Neural progenitor cell (in vitro differentiated cells): ENCODE measurements around the gene FNDC4. TPM values are rescaled to one million over a fixed set of nuclear protein-coding genes. Genes with fewer than 3 reads are reported as not detected.

Experiments
- DNase-seq: peaks from one replicate; pipeline ENCODE4 v3.0.0-alpha.2; 2016; ENCODE audit warnings: low spot score
- H2AFZ ChIP-seq: fragments of 200-600 bp; sonication (generic); replicated peaks from 2 replicates; pipeline ENCODE4 v1.6.1; 2016; ENCODE audit warnings: antibody characterized with exemption
- H3F3A ChIP-seq: fragments of 200-600 bp; sonication (generic); 2 replicates; pipeline ENCODE4 v1.6.1; 2016; ENCODE audit warnings: antibody characterized with exemption, low read depth
- H3K27ac ChIP-seq: fragments of 200-600 bp; sonication (generic); 2 replicates; pipeline ENCODE4 v1.5.1; 2016; ENCODE audit warnings: mild to moderate bottlenecking
- H3K27me3 ChIP-seq: fragments of 200-600 bp; sonication (generic); 2 replicates; pipeline ENCODE4 v1.6.1; 2016; ENCODE audit warnings: mild to moderate bottlenecking, moderate library complexity
- H3K36me3 ChIP-seq: fragments of 200-600 bp; sonication (generic); 2 replicates; pipeline ENCODE4 v1.5.1; 2016
- H3K4me1 ChIP-seq: fragments of 200-600 bp; sonication (generic); 2 replicates; pipeline ENCODE4 v1.6.1; 2016; ENCODE audit warnings: mixed run types
- H3K4me2 ChIP-seq: fragments of 200-600 bp; sonication (generic); 2 replicates; pipeline ENCODE4 v1.6.1; 2016
- H3K4me3 ChIP-seq: fragments of 200-600 bp; sonication (generic); 2 replicates; pipeline ENCODE4 v1.5.1; 2016
- H3K79me2 ChIP-seq: fragments of 200-600 bp; sonication (generic); 2 replicates; pipeline ENCODE4 v1.6.1; 2016; ENCODE audit warnings: low read depth
- H3K9ac ChIP-seq: fragments of 200-600 bp; sonication (generic); 2 replicates; pipeline ENCODE4 v1.6.1; 2016
- H3K9me3 ChIP-seq: fragments of 200-600 bp; sonication (generic); 2 replicates; pipeline ENCODE4 v1.5.1; 2016; ENCODE audit warnings: low read depth
- H4K20me1 ChIP-seq: fragments of 200-600 bp; sonication (generic); 2 replicates; pipeline ENCODE4 v1.6.1; 2016; ENCODE audit warnings: low read depth
- H3K27ac Mint-ChIP-seq: 3 replicates; pipeline ENCODE4 v1.8.0; 2021; ENCODE audit warnings: mixed read lengths
- H3K27me3 Mint-ChIP-seq: 2 replicates; pipeline ENCODE4 v1.8.0; 2022; ENCODE audit warnings: low read depth, mild to moderate bottlenecking, inconsistent platforms, moderate library complexity, mixed read lengths; ENCODE audit not compliant: insufficient read depth
- H3K36me3 Mint-ChIP-seq: 3 replicates; pipeline ENCODE4 v1.8.0; 2021; ENCODE audit warnings: mixed read lengths
- H3K4me1 Mint-ChIP-seq: 3 replicates; pipeline ENCODE4 v1.8.0; 2021; ENCODE audit warnings: mixed read lengths
- H3K4me3 Mint-ChIP-seq: 3 replicates; pipeline ENCODE4 v1.8.0; 2021; ENCODE audit warnings: mild to moderate bottlenecking, moderate library complexity, mixed read lengths
- H3K9me3 Mint-ChIP-seq: 3 replicates; pipeline ENCODE4 v1.8.0; 2020; ENCODE audit warnings: mixed read lengths
- EZH2 ChIP-seq: fragments of 200-600 bp; sonication (generic); IDR thresholded peaks from 2 replicates; pipeline ENCODE4 v1.6.1; 2017; ENCODE audit warnings: antibody characterized with exemption, mild to moderate bottlenecking, moderate library complexity
- EZH2phosphoT487 ChIP-seq: fragments of 200-600 bp; sonication (generic); IDR thresholded peaks from 2 replicates; pipeline ENCODE4 v1.6.1; 2017; ENCODE audit warnings: antibody characterized with exemption
- total RNA-seq: library from RNA; depleted of rRNA; stranded (reverse); fragments of >200 nt; gene quantifications from 2 replicates; pipeline ENCODE4 v1.2.3, GENCODE V29; 2015; ENCODE audit warnings: low replicate concordance
- TF ChIP-seq, protein P1 (sequence below): fragments of 200-600 bp; sonication (generic); IDR thresholded peaks from 2 replicates; pipeline ENCODE4 v1.5.1; 2017; ENCODE audit warnings: antibody characterized with exemption, mild to moderate bottlenecking

The FNDC4 gene
- total RNA-seq, 1 donor from 2014 or later, result 6.2 TPM

DNA sequence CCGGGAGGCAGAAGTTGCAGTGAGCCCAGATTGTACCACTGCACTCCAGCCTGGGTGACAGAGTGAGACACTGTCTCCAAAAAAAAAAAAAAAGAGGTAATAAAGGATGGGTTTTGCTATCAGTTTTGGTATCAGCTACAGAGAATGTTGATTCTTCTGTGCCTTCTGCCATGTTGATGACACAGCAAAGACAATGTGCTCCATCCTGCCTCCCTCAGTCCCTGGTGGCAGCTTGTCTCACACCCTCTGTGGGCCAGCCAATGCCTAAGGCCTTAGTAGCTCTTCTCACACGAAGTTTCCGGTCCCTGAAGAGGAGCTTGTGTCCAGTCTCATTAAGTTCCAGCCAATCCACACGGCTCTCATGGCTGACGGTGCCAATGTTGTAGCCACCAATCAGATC, 23.0 kb downstream of the FNDC4 start:
- no peaks in the 10 kb centered on the region for H3K27me3 Mint-ChIP-seq
- TF ChIP-seq EZH2phosphoT487 (no peak), EZH2 (no peak)
- TF ChIP-seq, protein P1, sequence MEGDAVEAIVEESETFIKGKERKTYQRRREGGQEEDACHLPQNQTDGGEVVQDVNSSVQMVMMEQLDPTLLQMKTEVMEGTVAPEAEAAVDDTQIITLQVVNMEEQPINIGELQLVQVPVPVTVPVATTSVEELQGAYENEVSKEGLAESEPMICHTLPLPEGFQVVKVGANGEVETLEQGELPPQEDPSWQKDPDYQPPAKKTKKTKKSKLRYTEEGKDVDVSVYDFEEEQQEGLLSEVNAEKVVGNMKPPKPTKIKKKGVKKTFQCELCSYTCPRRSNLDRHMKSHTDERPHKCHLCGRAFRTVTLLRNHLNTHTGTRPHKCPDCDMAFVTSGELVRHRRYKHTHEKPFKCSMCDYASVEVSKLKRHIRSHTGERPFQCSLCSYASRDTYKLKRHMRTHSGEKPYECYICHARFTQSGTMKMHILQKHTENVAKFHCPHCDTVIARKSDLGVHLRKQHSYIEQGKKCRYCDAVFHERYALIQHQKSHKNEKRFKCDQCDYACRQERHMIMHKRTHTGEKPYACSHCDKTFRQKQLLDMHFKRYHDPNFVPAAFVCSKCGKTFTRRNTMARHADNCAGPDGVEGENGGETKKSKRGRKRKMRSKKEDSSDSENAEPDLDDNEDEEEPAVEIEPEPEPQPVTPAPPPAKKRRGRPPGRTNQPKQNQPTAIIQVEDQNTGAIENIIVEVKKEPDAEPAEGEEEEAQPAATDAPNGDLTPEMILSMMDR, result no peak

DNA sequence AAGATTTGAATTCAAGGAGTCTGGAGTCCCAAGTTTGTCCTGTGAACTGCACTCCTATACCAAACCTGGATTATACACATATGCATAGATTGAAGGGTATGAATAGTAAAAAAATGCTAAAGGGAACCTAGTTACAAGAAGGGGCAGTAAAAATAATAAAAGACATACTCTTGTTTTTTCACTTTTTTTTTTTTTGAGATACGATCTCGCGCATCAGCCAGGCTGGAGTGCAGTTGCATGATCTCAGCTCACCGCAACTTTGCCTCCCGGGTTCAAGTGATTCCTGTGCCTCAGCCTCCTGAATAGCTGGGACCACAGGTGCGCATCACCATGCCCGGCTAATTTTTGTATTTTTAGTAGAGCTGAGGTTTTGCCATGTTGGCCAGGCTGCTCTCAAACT, 30.6 kb downstream of the FNDC4 start:
- TF ChIP-seq, protein P1, result no peak
- TF ChIP-seq EZH2 (no peak), EZH2phosphoT487 (no peak)
- Histone ChIP-seq H2AFZ (no peak overlapping the region), H3K9me3 (no peaks in the 10 kb centered on the region), H3K9ac (no peak overlapping the region), H3F3A (no peaks in the 10 kb centered on the region), H3K27me3 (no peaks in the 10 kb centered on the region), H3K4me3 (no peak overlapping the region), H3K27ac (no peak overlapping the region), H3K4me1 (no peaks in the 10 kb centered on the region), H4K20me1 (no peaks in the 10 kb centered on the region), H3K36me3 (no peaks in the 10 kb centered on the region), H3K4me2 (no peak overlapping the region), H3K79me2 (no peaks in the 10 kb centered on the region)
- Mint-ChIP-seq H3K36me3 (peaks cover 9% of the 10 kb centered on the region), H3K4me3 (no peak overlapping the region), H3K27ac (no peak overlapping the region), H3K9me3 (no peaks in the 10 kb centered on the region), H3K27me3 (peaks cover 2% of the 10 kb centered on the region), H3K4me1 (no peaks in the 10 kb centered on the region)
- no peak for DNase-seq

More for the DNA sequence above, 23.0 kb downstream of the FNDC4 start:
- Mint-ChIP-seq H3K4me3 (no peak overlapping the region), H3K27ac (peak overlapping the region; percentile 78), H3K9me3 (no peaks in the 10 kb centered on the region), H3K4me1 (no peaks in the 10 kb centered on the region), H3K36me3 (peaks cover 9% of the 10 kb centered on the region)
- H3K27ac ChIP-seq, result no peak overlapping the region
- H3F3A ChIP-seq, result no peaks in the 10 kb centered on the region
- H3K36me3 ChIP-seq, result no peaks in the 10 kb centered on the region
- no peak for DNase-seq
- no peaks in the 10 kb centered on the region for H3K27me3 ChIP-seq
- H3K4me2 ChIP-seq, result no peak overlapping the region
- no peak overlapping the region for H3K9ac ChIP-seq
- no peaks in the 10 kb centered on the region for H3K4me1 ChIP-seq
- no peaks in the 10 kb centered on the region for H4K20me1 ChIP-seq
- no peak overlapping the region for H3K4me3 ChIP-seq
- no peaks in the 10 kb centered on the region for H3K9me3 ChIP-seq
- no peak overlapping the region for H2AFZ ChIP-seq
- H3K79me2 ChIP-seq, result no peaks in the 10 kb centered on the region

DNA sequence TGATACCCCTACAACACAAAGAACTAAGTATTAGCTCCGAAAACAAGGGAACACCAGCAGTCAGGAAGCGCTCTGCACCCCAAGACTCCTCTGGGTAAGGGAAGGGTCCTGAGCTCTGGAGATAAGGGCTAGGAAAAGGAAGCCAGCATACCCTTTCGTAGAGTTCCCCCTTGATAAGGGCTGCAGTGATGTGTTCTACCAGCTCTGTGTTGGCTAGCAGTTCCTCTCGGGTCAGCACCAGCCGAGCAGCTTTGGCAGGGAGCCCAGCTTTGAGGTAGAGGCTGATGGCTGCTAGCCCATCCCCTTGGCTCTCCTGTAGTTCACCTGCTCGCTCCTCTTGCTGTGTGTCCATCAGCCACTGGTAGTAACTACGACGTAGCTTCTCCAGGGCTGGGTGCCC, 33.9 kb downstream of the FNDC4 start:
- Mint-ChIP-seq H3K4me1 (no peaks in the 10 kb centered on the region), H3K4me3 (no peak overlapping the region), H3K27me3 (peaks cover 4% of the 10 kb centered on the region), H3K27ac (no peak overlapping the region), H3K9me3 (no peaks in the 10 kb centered on the region), H3K36me3 (peaks cover 12% of the 10 kb centered on the region)
- H3K4me3 ChIP-seq, result no peak overlapping the region
- no peak overlapping the region for H3K9ac ChIP-seq
- H3K4me1 ChIP-seq, result no peaks in the 10 kb centered on the region
- no peaks in the 10 kb centered on the region for H3K79me2 ChIP-seq
- H4K20me1 ChIP-seq, result no peaks in the 10 kb centered on the region
- TF ChIP-seq EZH2 (no peak), EZH2phosphoT487 (no peak)
- TF ChIP-seq, protein P1, result no peak
- no peaks in the 10 kb centered on the region for H3F3A ChIP-seq
- DNase-seq, result no peak
- no peaks in the 10 kb centered on the region for H3K9me3 ChIP-seq
- no peak overlapping the region for H2AFZ ChIP-seq
- no peaks in the 10 kb centered on the region for H3K27me3 ChIP-seq
- no peak overlapping the region for H3K4me2 ChIP-seq
- H3K36me3 ChIP-seq, result no peaks in the 10 kb centered on the region
- H3K27ac ChIP-seq, result no peak overlapping the region

DNA sequence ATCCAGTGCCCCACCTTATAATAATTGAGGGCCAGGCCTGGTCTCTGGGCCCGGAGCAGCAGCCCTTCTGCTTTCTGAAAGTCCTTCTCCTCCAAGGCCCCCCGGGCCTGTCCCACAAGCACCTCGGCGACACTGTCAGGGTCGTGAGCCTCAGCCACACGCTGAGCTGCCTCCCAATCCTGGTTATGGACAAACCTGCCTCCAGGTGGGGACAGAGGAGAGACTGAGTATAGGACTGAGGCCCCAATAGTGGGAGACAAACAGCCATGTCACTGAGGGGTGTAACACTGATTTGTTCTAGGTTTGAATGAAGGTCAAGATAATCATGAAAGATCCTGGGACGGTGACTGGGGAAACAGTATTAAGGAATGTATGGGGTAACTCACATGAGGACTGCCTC, 41.0 kb downstream of the FNDC4 start:
- DNase-seq, result no peak
- H3K4me2 ChIP-seq, result no peak overlapping the region
- H3K4me3 ChIP-seq, result no peak overlapping the region

More for the DNA sequence above, 41.0 kb downstream of the FNDC4 start:
- no peaks in the 10 kb centered on the region for H3K9me3 ChIP-seq
- no peaks in the 10 kb centered on the region for H3K9me3 Mint-ChIP-seq
- H3K27ac ChIP-seq, result no peak overlapping the region
- no peaks in the 10 kb centered on the region for H3K4me1 Mint-ChIP-seq
- H3K27me3 ChIP-seq, result no peaks in the 10 kb centered on the region
- no peak overlapping the region for H3K4me3 Mint-ChIP-seq
- H3K36me3 ChIP-seq, result no peaks in the 10 kb centered on the region
- no peaks in the 10 kb centered on the region for H3K79me2 ChIP-seq
- H4K20me1 ChIP-seq, result no peaks in the 10 kb centered on the region
- H3F3A ChIP-seq, result no peaks in the 10 kb centered on the region
- H3K36me3 Mint-ChIP-seq, result peaks cover 15% of the 10 kb centered on the region
- H3K27ac Mint-ChIP-seq, result peak overlapping the region; percentile 38
- no peaks in the 10 kb centered on the region for H3K4me1 ChIP-seq
- peaks cover 4% of the 10 kb centered on the region for H3K27me3 Mint-ChIP-seq
- H2AFZ ChIP-seq, result no peak overlapping the region
- no peak overlapping the region for H3K9ac ChIP-seq
- no peak for TF ChIP-seq EZH2phosphoT487
- no peak for TF ChIP-seq EZH2
- TF ChIP-seq, protein P1, result no peak
